ENCODE results near the gene TBL1X. TPM values are rescaled to one million over a fixed set of nuclear protein-coding genes. Genes with fewer than 3 reads are reported as not detected.

Gene TBL1X
- polyA plus RNA-seq, 1 donor (not counting 4 experiments of a cell fraction or from before 2014, with no cell fraction given), result 2.2 TPM

- H3K4me1 ChIP-seq (ENCODE audit: control insufficient read depth, extremely low read depth, insufficient read depth, low read length), result no peaks in the 10 kb centered on the region
- no peaks in the 10 kb centered on the region for H4K20me1 ChIP-seq (ENCODE audit: control insufficient read depth, extremely low read depth, insufficient read depth, low read length)
- H3K36me3 ChIP-seq (ENCODE audit: control insufficient read depth in 2 of 2, extremely low read depth in 1 of 2, insufficient read depth in 2 of 2, low read length in 2 of 2), result no peaks in the 10 kb centered on the region
- no peak overlapping the region for H3K4me2 ChIP-seq (ENCODE audit: control insufficient read depth, extremely low read depth, insufficient read depth, low read depth, low read length)
- H3K9ac ChIP-seq (ENCODE audit: control insufficient read depth, extremely low read depth, insufficient read depth, low read length), result no peak overlapping the region
- no peaks in the 10 kb centered on the region for H3K9me3 ChIP-seq (ENCODE audit: control insufficient read depth, low read depth, low read length)
- no peak for TF ChIP-seq EZH2 (IDR thresholded peaks at IDR 0.05; ENCODE audit: low read length)
- no peak for TF ChIP-seq CTCF (optimal IDR thresholded peaks at IDR 0.05 in 1 of 3, IDR thresholded peaks at IDR 0.05 in 1 of 3, conservative IDR thresholded peaks at IDR 0.05 in 1 of 3; ENCODE audit: extremely low read depth in 1 of 3, insufficient read depth in 2 of 3, low read length in 3 of 3)
- H3K27ac ChIP-seq (ENCODE audit: control insufficient read depth, insufficient read depth, low read length), result no peak overlapping the region
- H2AFZ ChIP-seq (ENCODE audit: control insufficient read depth, low read length), result no peak overlapping the region
- dilution Hi-C loops (cut with MboI; ENCODE audit: extremely low pct_ligation_motif_present, low sequenced_read_pairs), result no loop called here
- H3K4me3 ChIP-seq (ENCODE audit: control insufficient read depth in 2 of 3, extremely low read depth in 1 of 3, insufficient read depth in 2 of 3, low read depth in 1 of 3, low read length in 3 of 3), result no peak overlapping the region
- H3K27me3 ChIP-seq (ENCODE audit: control insufficient read depth, extremely low read depth, insufficient read depth, low read length), result no peaks in the 10 kb centered on the region
- no peak for DNase-seq (ENCODE audit: low read depth, low spot score)
- no peaks in the 10 kb centered on the region for H3K9me1 ChIP-seq (ENCODE audit: control insufficient read depth, extremely low read depth, insufficient read depth, low read length)
- no peak for FAIRE-seq
- H3K79me2 ChIP-seq (ENCODE audit: control insufficient read depth, insufficient read depth, low read length), result no peaks in the 10 kb centered on the region
Measured at GRCh38 chrX:9581771-9582385, 117.0 kb downstream of the TBL1X start.

GRCh38 chrX:9582956-9583355 is 118.1 kb downstream of the TBL1X start:
- no peaks in the 10 kb centered on the region for H3K36me3 ChIP-seq (ENCODE audit: control insufficient read depth in 2 of 2, extremely low read depth in 1 of 2, insufficient read depth in 2 of 2, low read length in 2 of 2)
- H3K27me3 ChIP-seq (ENCODE audit: control insufficient read depth, extremely low read depth, insufficient read depth, low read length), result no peaks in the 10 kb centered on the region
- no peak overlapping the region for H3K4me3 ChIP-seq (ENCODE audit: control insufficient read depth in 2 of 3, extremely low read depth in 1 of 3, insufficient read depth in 2 of 3, low read depth in 1 of 3, low read length in 3 of 3)
- no peak overlapping the region for H3K27ac ChIP-seq (ENCODE audit: control insufficient read depth, insufficient read depth, low read length)
- no peak overlapping the region for H3K9ac ChIP-seq (ENCODE audit: control insufficient read depth, extremely low read depth, insufficient read depth, low read length)
- TF ChIP-seq EZH2 (IDR thresholded peaks at IDR 0.05; ENCODE audit: low read length), result no peak
- TF ChIP-seq CTCF (optimal IDR thresholded peaks at IDR 0.05 in 1 of 3, IDR thresholded peaks at IDR 0.05 in 1 of 3, conservative IDR thresholded peaks at IDR 0.05 in 1 of 3; ENCODE audit: extremely low read depth in 1 of 3, insufficient read depth in 2 of 3, low read length in 3 of 3), result no peak
- FAIRE-seq, result no peak
- no peak overlapping the region for H3K4me2 ChIP-seq (ENCODE audit: control insufficient read depth, extremely low read depth, insufficient read depth, low read depth, low read length)
- no peak for DNase-seq (ENCODE audit: low read depth, low spot score)
- no peaks in the 10 kb centered on the region for H3K4me1 ChIP-seq (ENCODE audit: control insufficient read depth, extremely low read depth, insufficient read depth, low read length)
- H2AFZ ChIP-seq (ENCODE audit: control insufficient read depth, low read length), result no peak overlapping the region
- H4K20me1 ChIP-seq (ENCODE audit: control insufficient read depth, extremely low read depth, insufficient read depth, low read length), result no peaks in the 10 kb centered on the region
- no peaks in the 10 kb centered on the region for H3K9me3 ChIP-seq (ENCODE audit: control insufficient read depth, low read depth, low read length)
- no peaks in the 10 kb centered on the region for H3K9me1 ChIP-seq (ENCODE audit: control insufficient read depth, extremely low read depth, insufficient read depth, low read length)
- dilution Hi-C loops (cut with MboI; ENCODE audit: extremely low pct_ligation_motif_present, low sequenced_read_pairs), result no loop called here
- H3K79me2 ChIP-seq (ENCODE audit: control insufficient read depth, insufficient read depth, low read length), result no peaks in the 10 kb centered on the region

Measured in keratinocyte (primary cell).